ENCODE data around the gene PRKRIP1.

Gene PRKRIP1

GRCh38 chr7:102410918-102411317 lies 14.8 kb downstream of the PRKRIP1 start:
- no peak for TF ChIP-seq CTCF (conservative IDR thresholded peaks at IDR 0.05)
- TF ChIP-seq ZFX (IDR thresholded peaks at IDR 0.05), result no peak
- H3K27ac ChIP-seq, result no peak overlapping the region

DNA sequence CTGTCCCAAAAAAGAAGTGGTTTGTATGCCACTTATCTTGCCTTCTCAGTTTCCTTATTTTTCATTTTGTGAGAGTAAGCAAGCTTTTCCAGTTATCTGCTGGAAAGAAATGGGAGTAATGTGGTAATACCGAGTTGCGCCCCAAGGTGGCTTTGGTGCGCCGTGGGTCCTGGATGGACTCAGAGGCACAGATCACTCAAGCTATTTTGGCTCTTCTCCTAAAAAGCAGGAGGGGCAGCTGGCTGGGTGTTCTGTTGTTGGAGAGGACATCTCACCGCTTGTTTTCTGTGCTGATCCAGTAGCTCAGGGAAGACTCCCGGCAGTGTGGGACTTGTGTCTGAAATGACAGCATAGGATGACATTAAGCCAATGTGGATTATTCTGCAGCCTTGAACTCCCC lies 16.4 kb downstream of the PRKRIP1 start:
- TF ChIP-seq ZFX (IDR thresholded peaks at IDR 0.05), result no peak
- TF ChIP-seq CTCF (conservative IDR thresholded peaks at IDR 0.05), result no peak
- H3K27ac ChIP-seq, result no peak overlapping the region

- H3K27ac ChIP-seq, result no peak overlapping the region
- TF ChIP-seq CTCF (conservative IDR thresholded peaks at IDR 0.05) (no peak), ZFX (IDR thresholded peaks at IDR 0.05) (no peak)
Observed at GRCh38 chr7:102413091-102413490, 16.9 kb downstream of the PRKRIP1 start.

- TF ChIP-seq ZFX (IDR thresholded peaks at IDR 0.05) (no peak), CTCF (conservative IDR thresholded peaks at IDR 0.05) (no peak)
- no peak overlapping the region for H3K27ac ChIP-seq
Observed at GRCh38 chr7:102413611-102414010, 17.4 kb downstream of the PRKRIP1 start.

DNA sequence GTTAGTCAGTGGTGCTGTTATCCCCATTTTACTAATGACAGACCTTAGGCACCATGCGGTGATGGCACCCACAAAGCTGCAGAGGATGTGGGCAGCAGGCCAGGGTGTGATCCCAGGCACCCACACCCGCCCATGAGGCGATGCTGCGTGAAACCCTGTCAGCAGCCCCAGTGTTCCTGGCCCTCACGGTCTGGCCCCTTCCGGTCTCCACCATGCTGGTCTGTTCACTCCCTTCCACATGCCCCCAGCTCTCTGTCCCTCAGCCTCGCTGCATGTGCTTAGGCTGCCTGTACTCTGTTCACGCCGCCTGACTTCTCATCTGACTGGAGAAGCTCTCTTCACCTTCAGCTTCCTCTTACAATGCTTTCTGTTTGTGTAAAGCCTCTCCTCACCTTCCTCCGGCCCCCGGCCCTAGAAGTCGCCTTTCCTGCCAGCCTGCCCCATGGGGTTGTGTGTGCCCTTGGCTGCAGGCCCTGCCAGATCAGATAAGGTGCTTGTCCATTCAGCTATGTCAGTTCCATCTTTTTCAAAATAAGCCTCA lies 19.6 kb downstream of the PRKRIP1 start:
- H3K27ac ChIP-seq, result peak overlapping the region; percentile 79
- no peak for TF ChIP-seq ZFX (IDR thresholded peaks at IDR 0.05)
- TF ChIP-seq CTCF (conservative IDR thresholded peaks at IDR 0.05), result no peak

DNA sequence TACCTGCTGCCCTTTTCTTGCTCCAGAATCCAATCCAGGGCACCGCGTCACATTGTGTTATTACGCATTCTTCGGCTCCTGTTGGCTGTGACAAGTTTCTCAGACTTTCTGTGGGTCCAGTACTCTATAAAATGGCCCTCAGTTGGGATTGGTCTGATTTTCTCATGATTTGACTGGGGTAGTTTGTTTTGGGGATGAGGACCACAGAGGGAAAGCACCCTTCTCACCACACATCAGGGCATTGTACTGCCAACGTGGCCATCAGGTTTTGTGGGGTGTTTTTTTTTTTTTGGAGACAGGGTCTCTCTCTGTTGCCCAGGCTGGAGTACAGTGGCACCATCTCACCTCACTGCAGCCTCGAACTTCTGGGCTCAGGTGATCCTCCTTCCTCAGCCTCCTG lies 20.2 kb downstream of the PRKRIP1 start:
- TF ChIP-seq CTCF (conservative IDR thresholded peaks at IDR 0.05) (no peak), ZFX (IDR thresholded peaks at IDR 0.05) (no peak)
- H3K27ac ChIP-seq, result peak overlapping the region; percentile 79

- peak overlapping the region; percentile 79 for H3K27ac ChIP-seq
- no peak for TF ChIP-seq CTCF (conservative IDR thresholded peaks at IDR 0.05)
- no peak for TF ChIP-seq ZFX (IDR thresholded peaks at IDR 0.05)
Observed at GRCh38 chr7:102417105-102417504, 20.9 kb downstream of the PRKRIP1 start.

Data from C4-2B (cell line).